DMS 273 (cell line): Measurements from ENCODE around the gene RRAS.
"Not testable (repeated sequence)": the region's sequence is repeated elsewhere in the genome, so short reads cannot be mapped to it uniquely, and the experiment has no call there.

Source experiments
- DNase-seq: peaks from one replicate; lab custom pipeline; 2025; ENCODE audit not compliant: unreplicated experiment; lab: John Stamatoyannopoulos, UW

RRAS gene

DNA sequence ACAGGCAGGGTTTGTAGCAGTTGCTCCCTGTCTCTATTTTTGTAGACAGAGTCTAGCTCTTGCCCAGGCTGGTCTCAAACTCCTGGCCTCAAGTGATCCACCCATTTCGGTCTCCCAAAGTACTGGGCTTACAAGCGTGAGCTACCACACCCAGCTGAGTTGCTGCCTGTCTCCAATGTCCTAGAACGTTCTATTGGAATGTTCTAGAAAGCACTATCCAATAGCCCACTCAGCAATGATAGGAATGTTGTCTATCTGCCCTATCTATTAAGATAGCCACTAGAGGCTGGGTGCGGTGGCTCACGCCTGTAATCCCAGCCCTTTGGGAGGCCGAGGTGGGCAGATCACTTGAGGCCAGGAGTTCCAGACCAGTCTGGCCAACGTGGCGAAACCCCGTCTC is 6.7 kb downstream of the RRAS start:
- DNase-seq: not testable (repeated sequence)

GRCh38 chr19:49632576-49632975 is 7.4 kb downstream of the RRAS start:
- no peak for DNase-seq

DNA sequence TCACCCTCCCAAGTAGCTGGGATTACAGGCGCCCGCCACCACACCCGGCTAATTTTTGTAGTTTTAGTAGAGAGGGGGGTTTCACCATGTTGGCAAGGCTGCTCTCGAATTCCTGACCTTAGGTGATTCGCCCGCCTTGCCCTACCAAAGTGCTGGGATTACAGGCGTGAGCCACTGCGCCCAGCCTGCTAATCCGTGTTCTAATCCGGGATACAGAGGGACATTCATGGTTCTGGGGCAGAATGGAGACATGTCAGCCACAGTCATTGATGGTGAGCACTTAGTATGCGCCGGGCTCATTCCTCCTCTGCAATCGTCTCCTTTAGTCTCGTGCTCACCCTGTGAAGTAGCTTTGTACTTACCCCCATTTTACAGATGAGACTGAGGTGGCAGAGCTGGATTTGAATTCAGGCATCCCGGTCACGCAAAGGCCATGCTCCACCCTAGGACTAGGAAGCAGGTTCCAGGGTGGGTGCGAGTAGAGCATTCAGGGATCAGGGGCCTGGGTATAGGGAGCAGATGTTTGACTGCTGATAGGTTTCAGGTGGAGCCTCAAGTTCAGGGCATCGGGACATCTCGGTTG is 8.2 kb downstream of the RRAS start:
- no peak for DNase-seq

DNA sequence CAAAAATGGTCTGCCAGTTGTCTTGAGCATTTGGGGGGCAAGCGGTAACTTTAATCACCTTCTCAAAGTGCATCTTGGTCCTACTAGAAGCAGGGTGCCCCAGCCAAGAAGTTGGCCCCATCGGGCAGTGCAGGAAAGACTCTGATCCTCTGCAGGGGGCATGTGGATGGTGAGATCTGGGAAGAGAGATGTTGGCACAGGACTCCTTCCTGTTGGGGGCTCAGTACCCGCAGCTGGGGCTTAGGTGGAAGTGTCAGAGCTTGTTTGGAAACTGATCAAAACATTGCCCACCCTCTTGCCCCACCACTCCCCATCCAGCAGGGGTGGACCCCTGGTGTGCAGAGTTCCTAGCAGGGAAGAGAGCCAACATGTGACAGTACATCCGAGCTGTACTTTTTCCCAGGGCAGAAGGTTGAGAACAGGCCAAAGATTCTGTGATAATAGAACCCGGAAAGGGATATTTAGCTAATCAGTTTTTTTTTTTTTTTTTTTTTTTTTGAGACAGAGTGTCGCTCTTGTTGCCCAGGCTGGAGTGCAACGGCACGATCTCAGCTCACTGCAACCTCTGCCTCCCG is 8.8 kb downstream of the RRAS start:
- DNase-seq: peak; percentile 69

GRCh38 chr19:49629659-49630058 is 10.3 kb downstream of the RRAS start:
- no peak for DNase-seq

DNA sequence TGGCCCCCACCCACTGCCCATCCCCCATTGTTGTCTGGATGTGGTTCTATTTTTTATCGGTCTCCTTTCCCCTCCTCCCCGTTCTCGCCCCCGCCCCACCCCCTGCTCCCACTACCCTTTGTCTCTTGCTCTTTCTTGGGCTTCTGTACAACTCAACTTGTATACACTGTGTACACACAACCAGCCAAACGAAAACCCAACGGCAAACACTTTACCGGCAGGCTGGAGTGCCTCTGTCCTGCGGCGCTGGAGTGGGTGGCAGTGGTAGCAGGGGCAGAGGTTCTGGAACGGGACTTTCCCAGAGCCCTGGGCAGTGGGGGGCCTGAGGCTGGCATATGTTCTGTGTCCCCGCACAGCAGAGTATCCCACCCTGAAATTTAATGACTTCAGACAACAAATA is 13.7 kb downstream of the RRAS start:
- no peak for DNase-seq

- no peak for DNase-seq
These were observed 14.7 kb downstream of the RRAS start for GRCh38 chr19:49624967-49625910.

DNA sequence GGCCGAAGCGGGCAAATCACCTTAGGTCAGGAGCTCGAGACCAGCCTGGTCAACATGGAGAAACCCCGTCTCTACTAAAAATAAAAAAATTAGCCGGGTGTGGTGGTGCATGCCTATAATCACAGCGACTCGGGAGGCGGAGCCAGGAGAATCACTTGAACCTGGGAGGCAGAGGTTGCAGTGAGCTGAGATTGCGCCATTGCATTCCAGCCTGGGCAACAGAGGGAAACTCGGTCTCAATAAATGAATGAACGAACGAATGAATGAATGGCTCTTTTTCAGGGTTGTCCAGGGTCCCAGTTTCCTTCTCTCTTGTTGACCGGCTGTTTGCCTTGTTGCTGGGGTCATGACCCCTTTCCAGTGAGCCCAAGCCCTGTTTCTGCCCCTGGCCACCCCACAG is 22.1 kb downstream of the RRAS start:
- not testable (repeated sequence) for DNase-seq

- DNase-seq: no peak
These were observed 23.0 kb downstream of the RRAS start for GRCh38 chr19:49616945-49617344.

- DNase-seq: no peak
These were observed 23.4 kb downstream of the RRAS start for GRCh38 chr19:49616532-49616931.

- no peak for DNase-seq
These were observed 24.1 kb downstream of the RRAS start for GRCh38 chr19:49615861-49616260.

- no peak for DNase-seq
These were observed 25.7 kb downstream of the RRAS start for GRCh38 chr19:49614096-49614833.

GRCh38 chr19:49613374-49613773 is 26.6 kb downstream of the RRAS start:
- no peak for DNase-seq

- no peak for DNase-seq
These were observed 30.3 kb downstream of the RRAS start for GRCh38 chr19:49609499-49610092.

DNA sequence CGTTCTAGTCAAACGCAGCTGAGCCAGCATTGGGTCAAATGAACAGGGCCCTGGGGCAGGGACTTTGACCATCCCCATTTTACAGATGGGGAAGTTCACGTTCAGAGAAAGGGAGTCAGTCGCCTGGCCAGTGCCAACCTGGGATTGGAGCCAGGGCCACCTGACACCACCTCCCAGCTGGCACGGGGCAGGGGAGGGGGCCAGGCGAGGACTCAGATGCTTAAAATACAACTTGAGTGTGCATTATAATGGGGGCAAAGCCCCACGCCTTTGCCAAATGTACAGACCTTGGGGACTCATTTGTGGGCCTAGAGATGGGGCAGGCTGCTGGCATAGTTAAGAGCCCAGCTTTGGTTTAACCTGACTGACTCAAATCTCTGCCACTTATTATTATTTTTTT is 34.3 kb downstream of the RRAS start:
- DNase-seq: peak; percentile 28

GRCh38 chr19:49602806-49603205 is 37.1 kb downstream of the RRAS start:
- DNase-seq: no peak

GRCh38 chr19:49601482-49602038 is 38.4 kb downstream of the RRAS start:
- DNase-seq: no peak

- DNase-seq: no peak
These were observed 40.3 kb downstream of the RRAS start for GRCh38 chr19:49599378-49600295.

DNA sequence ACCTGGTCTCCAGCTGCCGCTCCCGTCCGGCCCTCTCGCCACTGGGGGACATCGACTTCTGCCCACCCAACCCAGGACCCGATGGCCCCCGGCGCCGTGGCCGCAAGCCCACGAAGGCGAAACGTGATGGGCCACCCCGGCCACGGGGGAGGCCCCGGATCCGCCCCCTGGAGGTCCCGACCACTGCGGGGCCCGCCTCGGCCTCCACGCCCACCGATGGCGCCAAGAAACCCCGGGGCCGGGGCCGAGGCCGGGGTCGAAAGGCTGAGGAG is 42.3 kb downstream of the RRAS start:
- no peak for DNase-seq
